A549 (cell line): ENCODE data around the gene FCGR2B. TPM values are rescaled to one million over a fixed set of nuclear protein-coding genes. Genes with fewer than 3 reads are reported as not detected.

Experiments used
- ATAC-seq, 2 experiments: fragments of 200-7000 bp in 1 of 2; fragments of >200 bp in 1 of 2; cut with Nextera tagmentation in 1 of 2; cut with Tn5 transposase in 1 of 2; 3 replicates each; pipeline versions ENCODE4 v1.8.0 to v1.9.1; 2018 to 2020; ENCODE audit warnings: mild to moderate bottlenecking in 1 of 2, moderate library complexity in 1 of 2
- CTCF ChIA-PET: fragments of 300-600 bp; sonication (Branson Sonifier 250); formaldehyde crosslinking; extraction: SDS; loops from one replicate; lab custom pipeline; 2021; ENCODE audit warnings: antibody characterized with exemption, inconsistent platforms; lab: Yijun Ruan, JAX
- POLR2A ChIA-PET: fragments of 350-600 bp; formaldehyde crosslinking; extraction: SDS; loops from one replicate; lab custom pipeline; 2021; ENCODE audit warnings: antibody characterized with exemption, inconsistent platforms; lab: Yijun Ruan, JAX
- DNase-seq, 2 experiments: peaks; one replicate each; pipeline versions ENCODE4 v3.0.0 to v3.0.0-alpha.2; 2011 to 2016; ENCODE audit warnings: low read depth in 1 of 2, low spot score in 1 of 2
- FAIRE-seq: peaks from 2 replicates; lab custom pipeline; 2011; peaks lifted over from hg19 to GRCh38; lab: Jason Lieb, UNC
- H3K27ac ChIP-seq, 2 experiments: fragments of >200 bp; sonication (Bioruptor Twin); formaldehyde crosslinking; 3 replicates each; pipeline ENCODE4 v1.5.1; 2016 to 2017
- H3K4me1 ChIP-seq: fragments of >200 bp; sonication (Bioruptor Twin); formaldehyde crosslinking; 3 replicates; pipeline ENCODE4 v1.6.1; 2016
- H3K4me2 ChIP-seq: fragments of >200 bp; sonication (Bioruptor Twin); formaldehyde crosslinking; 3 replicates; pipeline ENCODE4 v1.6.1; 2016
- H3K4me3 ChIP-seq: fragments of >200 bp; sonication (Bioruptor Twin); formaldehyde crosslinking; 3 replicates; pipeline ENCODE4 v1.5.1; 2016
- H3K9me3 ChIP-seq: fragments of >200 bp; sonication (Bioruptor Twin); formaldehyde crosslinking; 3 replicates; pipeline ENCODE4 v1.6.1; 2016
- CBX2 ChIP-seq: fragments of 200-600 bp; sonication (generic); IDR thresholded peaks from 2 replicates; pipeline ENCODE4 v1.6.1; 2016; ENCODE audit warnings: low read depth, mild to moderate bottlenecking, borderline replicate concordance
- EHMT2 ChIP-seq: fragments of 200-600 bp; sonication (generic); IDR thresholded peaks from 2 replicates; pipeline ENCODE4 v1.6.1; 2016; ENCODE audit warnings: antibody characterized with exemption, low read depth, mild to moderate bottlenecking, moderate library complexity
- EP300 ChIP-seq, 2 experiments: fragments of >200 bp; sonication (Bioruptor Twin); formaldehyde crosslinking; IDR thresholded peaks; 2 replicates in 1 of 2; 3 replicates in 1 of 2; pipeline ENCODE4 v1.6.1; 2016 to 2017
- FOSB ChIP-seq: fragments of 250-450 bp; sonication (Bioruptor Pico); IDR thresholded peaks from 2 replicates; pipeline ENCODE4 v1.5.0; 2020; ENCODE audit warnings: mild to moderate bottlenecking, moderate library complexity
- FOSL2 ChIP-seq, 2 experiments: fragments of 450-650 bp in 1 of 2; fragments of >200 bp in 1 of 2; sonication (Bioruptor Twin) in 1 of 2; formaldehyde crosslinking; IDR thresholded peaks; 2 replicates each; pipeline versions ENCODE4 v1.5.0 to v1.6.1; 2016 to 2020; ENCODE audit warnings: mild to moderate bottlenecking in 1 of 2, moderate library complexity in 1 of 2
- HEYL ChIP-seq: fragments of 250-450 bp; sonication (Bioruptor Pico); IDR thresholded peaks from 2 replicates; pipeline ENCODE4 v1.8.0; 2021; ENCODE audit warnings: mild to moderate bottlenecking, moderate library complexity
- HOXA7 ChIP-seq: fragments of 250-450 bp; sonication (Bioruptor Pico); IDR thresholded peaks from 2 replicates; pipeline ENCODE4 v1.5.0; 2020; ENCODE audit warnings: mild to moderate bottlenecking, moderate library complexity
- HOXB13 ChIP-seq: fragments of 250-450 bp; sonication (Bioruptor Pico); IDR thresholded peaks from 2 replicates; pipeline ENCODE4 v1.5.0; 2020; ENCODE audit warnings: low read depth, mild to moderate bottlenecking, moderate library complexity
- HOXB5 ChIP-seq: fragments of 250-450 bp; sonication (Bioruptor Pico); IDR thresholded peaks from 2 replicates; pipeline ENCODE4 v1.5.0; 2020; ENCODE audit warnings: mild to moderate bottlenecking, moderate library complexity
- JUN ChIP-seq, 2 experiments: fragments of >200 bp; sonication (Bioruptor Twin); formaldehyde crosslinking; IDR thresholded peaks; 2 replicates in 1 of 2; 3 replicates in 1 of 2; pipeline ENCODE4 v1.6.1; 2016 to 2017
- POLR2A ChIP-seq: IDR thresholded peaks from 2 replicates; pipeline ENCODE4 v1.6.1; 2012; ENCODE audit warnings: mild to moderate bottlenecking, low read length
- POLR2AphosphoS2 ChIP-seq: conservative IDR thresholded peaks from 2 replicates; pipeline ENCODE4 v1.6.1; 2012; ENCODE audit warnings: low read length, improper control_type of control experiment, inconsistent platforms
- RARB ChIP-seq: fragments of 250-450 bp; sonication (Bioruptor Pico); IDR thresholded peaks from 2 replicates; pipeline ENCODE4 v1.8.0; 2021; ENCODE audit warnings: mild to moderate bottlenecking, moderate library complexity
- RCOR1 ChIP-seq: fragments of 150-350 bp; IDR thresholded peaks from 2 replicates; pipeline ENCODE4 v1.6.1; 2014; ENCODE audit warnings: antibody characterized with exemption, low read length, low read depth
- RFX5 ChIP-seq: fragments of 450-650 bp; IDR thresholded peaks from 2 replicates; pipeline ENCODE4 v1.7.1; 2014; ENCODE audit warnings: antibody characterized with exemption, mild to moderate bottlenecking, moderate library complexity
- RNF2 ChIP-seq: fragments of 200-600 bp; sonication (generic); IDR thresholded peaks from 2 replicates; pipeline ENCODE4 v1.6.1; 2016; ENCODE audit warnings: low read depth, mild to moderate bottlenecking, antibody characterized with exemption, moderate library complexity, borderline replicate concordance
- TFCP2L1 ChIP-seq: fragments of 250-450 bp; sonication (Bioruptor Pico); IDR thresholded peaks from 2 replicates; pipeline ENCODE4 v1.5.0; 2021; ENCODE audit warnings: mild to moderate bottlenecking
- ZNF302 ChIP-seq: fragments of 250-450 bp; sonication (Bioruptor Pico); IDR thresholded peaks from 2 replicates; pipeline ENCODE4 v1.9.0; 2021; ENCODE audit warnings: inconsistent platforms, mild to moderate bottlenecking, moderate library complexity
- ZSCAN20 ChIP-seq: fragments of 250-450 bp; sonication (Bioruptor Pico); IDR thresholded peaks from 2 replicates; pipeline ENCODE4 v1.8.0; 2022; ENCODE audit warnings: mild to moderate bottlenecking, moderate library complexity
- WGBS: methylation state at CpG from one replicate; pipeline ENCODE4 v1.1.6; 2017; ENCODE audit errors: missing lambda C conversion rate; 5-methylcytosine and 5-hydroxymethylcytosine counted together
- polyA plus RNA-seq, 4 experiments: library from polyadenylated mRNA; depleted of rRNA in 3 of 4; stranded (reverse); fragments of >200 nt; fragmentation: RNase III in 1 of 4; extraction: RNeasy Plus Mini Kit Qiagen cat#74134 plus additional on column Dnase treatment in 1 of 4; gene quantifications; 2 replicates in 3 of 4; 3 replicates in 1 of 4; pipeline ENCODE4 v1.2.3, GENCODE V29; 2011 to 2017
- TF ChIP-seq, protein P1 (sequence below): fragments of 250-450 bp; sonication (Bioruptor Pico); IDR thresholded peaks from 2 replicates; pipeline ENCODE4 v1.5.0; 2021; ENCODE audit warnings: mild to moderate bottlenecking, moderate library complexity, borderline replicate concordance
- TF ChIP-seq, protein P2 (sequence below): fragments of 250-450 bp; sonication (Bioruptor Pico); IDR thresholded peaks from 2 replicates; pipeline ENCODE4 v1.5.0; 2020; ENCODE audit warnings: low read depth, mild to moderate bottlenecking, moderate library complexity
- TF ChIP-seq, protein P3 (sequence below): fragments of 450-650 bp; IDR thresholded peaks from 2 replicates; pipeline ENCODE4 v1.6.1; 2014; ENCODE audit warnings: antibody characterized with exemption
- TF ChIP-seq, protein P4 (sequence below): fragments of >200 bp; sonication (Bioruptor Twin); formaldehyde crosslinking; IDR thresholded peaks from 2 replicates; pipeline ENCODE4 v1.6.1; 2016
- TF ChIP-seq, protein P5 (sequence below): IDR thresholded peaks from 2 replicates; pipeline ENCODE4 v1.6.1; 2012
- TF ChIP-seq, protein P6 (sequence below): fragments of 200-600 bp; sonication (generic); IDR thresholded peaks from 2 replicates; pipeline ENCODE4 v1.6.1; 2016; ENCODE audit warnings: antibody characterized with exemption, mild to moderate bottlenecking, moderate library complexity
- TF ChIP-seq, protein P7 (sequence below): IDR thresholded peaks from 2 replicates; pipeline ENCODE4 v1.6.1; 2012

Gene FCGR2B
- polyA plus RNA-seq, 2 of the 4 experiments (the other 2 are of a cell fraction), result not detected

DNA sequence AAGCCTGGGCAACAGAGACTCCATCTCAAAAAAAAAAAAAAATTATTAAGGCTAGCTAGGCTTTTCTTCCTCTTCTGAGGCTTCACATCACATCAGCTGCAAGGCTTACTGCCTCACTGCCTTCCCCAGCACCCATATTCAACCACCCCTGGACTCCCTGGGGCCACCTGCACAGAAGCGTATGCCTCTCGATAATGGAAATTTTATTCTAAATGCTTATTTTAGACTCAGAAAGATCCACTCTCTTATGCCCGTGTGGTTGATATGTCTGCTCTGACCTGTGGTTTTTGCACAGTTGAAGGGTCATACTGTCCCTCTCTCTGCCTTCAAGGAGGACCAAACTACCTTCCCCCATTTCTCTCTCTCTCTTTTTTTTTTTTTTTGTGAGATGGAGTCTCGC lies 42.6 kb downstream of the FCGR2B start:
- Histone ChIP-seq H3K4me1 (peaks cover 15% of the 10 kb centered on the region; the same call in 2 of the 3 replicates), H3K27ac (no peak overlapping the region), H3K4me3 (no peak overlapping the region)
- ATAC-seq, result no peak
- CTCF ChIA-PET, result interaction anchor here (1.0 to 1.1 kb wide), 2 partner anchors 11 to 21 kb away, joined by 3 read pairs; no protein-coding TSS in a partner anchor
- POLR2A ChIA-PET, result no interaction called here
- WGBS, result 92% methylated on average over 4 of the region's 4 CpGs
- no peak for TF ChIP-seq RFX5
- TF ChIP-seq, protein P1, sequence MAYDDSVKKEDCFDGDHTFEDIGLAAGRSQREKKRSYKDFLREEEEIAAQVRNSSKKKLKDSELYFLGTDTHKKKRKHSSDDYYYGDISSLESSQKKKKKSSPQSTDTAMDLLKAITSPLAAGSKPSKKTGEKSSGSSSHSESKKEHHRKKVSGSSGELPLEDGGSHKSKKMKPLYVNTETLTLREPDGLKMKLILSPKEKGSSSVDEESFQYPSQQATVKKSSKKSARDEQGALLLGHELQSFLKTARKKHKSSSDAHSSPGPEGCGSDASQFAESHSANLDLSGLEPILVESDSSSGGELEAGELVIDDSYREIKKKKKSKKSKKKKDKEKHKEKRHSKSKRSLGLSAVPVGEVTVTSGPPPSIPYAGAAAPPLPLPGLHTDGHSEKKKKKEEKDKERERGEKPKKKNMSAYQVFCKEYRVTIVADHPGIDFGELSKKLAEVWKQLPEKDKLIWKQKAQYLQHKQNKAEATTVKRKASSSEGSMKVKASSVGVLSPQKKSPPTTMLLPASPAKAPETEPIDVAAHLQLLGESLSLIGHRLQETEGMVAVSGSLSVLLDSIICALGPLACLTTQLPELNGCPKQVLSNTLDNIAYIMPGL, result no peak
- no peak for TF ChIP-seq HOXB13 (CRISPR knock-in tag)
- TF ChIP-seq, protein P2, sequence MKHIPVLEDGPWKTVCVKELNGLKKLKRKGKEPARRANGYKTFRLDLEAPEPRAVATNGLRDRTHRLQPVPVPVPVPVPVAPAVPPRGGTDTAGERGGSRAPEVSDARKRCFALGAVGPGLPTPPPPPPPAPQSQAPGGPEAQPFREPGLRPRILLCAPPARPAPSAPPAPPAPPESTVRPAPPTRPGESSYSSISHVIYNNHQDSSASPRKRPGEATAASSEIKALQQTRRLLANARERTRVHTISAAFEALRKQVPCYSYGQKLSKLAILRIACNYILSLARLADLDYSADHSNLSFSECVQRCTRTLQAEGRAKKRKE, result no peak
- TF ChIP-seq POLR2A, result no peak
- no peak for TF ChIP-seq FOSB (CRISPR knock-in tag)
- TF ChIP-seq ZSCAN20 (CRISPR knock-in tag), result no peak
- TF ChIP-seq FOSL2 (IDR thresholded peaks at IDR 0.05), result no peak
- no peak for TF ChIP-seq FOSL2 (CRISPR knock-in tag; IDR thresholded peaks at IDR 0.05)
- TF ChIP-seq RNF2, result no peak
- TF ChIP-seq, all 56 proteins: peak for 0
- H3K4me2 ChIP-seq, result no peak overlapping the region
- no peak for FAIRE-seq
- no peak for DNase-seq
- no peaks in the 10 kb centered on the region for H3K9me3 ChIP-seq

DNA sequence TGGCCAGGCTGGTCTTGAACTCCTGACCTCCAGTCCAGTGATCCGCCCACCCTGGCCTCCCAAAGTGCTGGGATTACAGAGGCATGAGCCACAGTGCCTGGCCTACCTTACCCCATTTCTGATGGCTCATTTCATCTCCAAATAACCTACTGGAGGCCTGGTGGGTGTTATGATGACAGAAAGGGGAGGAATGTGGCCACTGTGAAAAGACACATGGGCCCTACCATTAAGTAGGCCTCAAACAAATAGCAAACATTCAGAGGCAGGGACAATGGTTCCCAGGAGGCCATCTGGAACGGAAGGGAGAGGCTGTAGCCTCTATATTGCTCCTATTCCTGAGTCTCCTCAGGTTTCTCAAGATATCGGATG lies 43.2 kb downstream of the FCGR2B start:
- Histone ChIP-seq H3K27ac (no peak overlapping the region), H3K4me1 (peaks cover 15% of the 10 kb centered on the region; the same call in 2 of the 3 replicates), H3K9me3 (no peaks in the 10 kb centered on the region), H3K4me3 (no peak overlapping the region), H3K4me2 (no peak overlapping the region)
- POLR2A ChIA-PET, result no interaction called here
- DNase-seq, result no peak
- no peak for ATAC-seq
- TF ChIP-seq, protein P3, sequence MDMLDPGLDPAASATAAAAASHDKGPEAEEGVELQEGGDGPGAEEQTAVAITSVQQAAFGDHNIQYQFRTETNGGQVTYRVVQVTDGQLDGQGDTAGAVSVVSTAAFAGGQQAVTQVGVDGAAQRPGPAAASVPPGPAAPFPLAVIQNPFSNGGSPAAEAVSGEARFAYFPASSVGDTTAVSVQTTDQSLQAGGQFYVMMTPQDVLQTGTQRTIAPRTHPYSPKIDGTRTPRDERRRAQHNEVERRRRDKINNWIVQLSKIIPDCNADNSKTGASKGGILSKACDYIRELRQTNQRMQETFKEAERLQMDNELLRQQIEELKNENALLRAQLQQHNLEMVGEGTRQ, result no peak
- TF ChIP-seq, protein P4, sequence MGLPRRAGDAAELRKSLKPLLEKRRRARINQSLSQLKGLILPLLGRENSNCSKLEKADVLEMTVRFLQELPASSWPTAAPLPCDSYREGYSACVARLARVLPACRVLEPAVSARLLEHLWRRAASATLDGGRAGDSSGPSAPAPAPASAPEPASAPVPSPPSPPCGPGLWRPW, result no peak
- TF ChIP-seq FOSL2 (IDR thresholded peaks at IDR 0.05) (no peak), FOSL2 (CRISPR knock-in tag; IDR thresholded peaks at IDR 0.05) (no peak), TFCP2L1 (CRISPR knock-in tag) (no peak), HEYL (CRISPR knock-in tag) (no peak), RCOR1 (no peak), ZSCAN20 (CRISPR knock-in tag) (no peak), EHMT2 (no peak), ZNF302 (CRISPR knock-in tag) (no peak), JUN (IDR thresholded peaks at IDR 0.05) (no peak), HOXB5 (CRISPR knock-in tag) (no peak), CBX2 (no peak), HOXA7 (no peak), EP300 (IDR thresholded peaks at IDR 0.05) (no peak), RARB (CRISPR knock-in tag) (no peak), POLR2AphosphoS2 (no peak)
- TF ChIP-seq, protein P5, sequence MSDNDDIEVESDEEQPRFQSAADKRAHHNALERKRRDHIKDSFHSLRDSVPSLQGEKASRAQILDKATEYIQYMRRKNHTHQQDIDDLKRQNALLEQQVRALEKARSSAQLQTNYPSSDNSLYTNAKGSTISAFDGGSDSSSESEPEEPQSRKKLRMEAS, result no peak
- TF ChIP-seq, protein P1, result no peak
- TF ChIP-seq, protein P6, sequence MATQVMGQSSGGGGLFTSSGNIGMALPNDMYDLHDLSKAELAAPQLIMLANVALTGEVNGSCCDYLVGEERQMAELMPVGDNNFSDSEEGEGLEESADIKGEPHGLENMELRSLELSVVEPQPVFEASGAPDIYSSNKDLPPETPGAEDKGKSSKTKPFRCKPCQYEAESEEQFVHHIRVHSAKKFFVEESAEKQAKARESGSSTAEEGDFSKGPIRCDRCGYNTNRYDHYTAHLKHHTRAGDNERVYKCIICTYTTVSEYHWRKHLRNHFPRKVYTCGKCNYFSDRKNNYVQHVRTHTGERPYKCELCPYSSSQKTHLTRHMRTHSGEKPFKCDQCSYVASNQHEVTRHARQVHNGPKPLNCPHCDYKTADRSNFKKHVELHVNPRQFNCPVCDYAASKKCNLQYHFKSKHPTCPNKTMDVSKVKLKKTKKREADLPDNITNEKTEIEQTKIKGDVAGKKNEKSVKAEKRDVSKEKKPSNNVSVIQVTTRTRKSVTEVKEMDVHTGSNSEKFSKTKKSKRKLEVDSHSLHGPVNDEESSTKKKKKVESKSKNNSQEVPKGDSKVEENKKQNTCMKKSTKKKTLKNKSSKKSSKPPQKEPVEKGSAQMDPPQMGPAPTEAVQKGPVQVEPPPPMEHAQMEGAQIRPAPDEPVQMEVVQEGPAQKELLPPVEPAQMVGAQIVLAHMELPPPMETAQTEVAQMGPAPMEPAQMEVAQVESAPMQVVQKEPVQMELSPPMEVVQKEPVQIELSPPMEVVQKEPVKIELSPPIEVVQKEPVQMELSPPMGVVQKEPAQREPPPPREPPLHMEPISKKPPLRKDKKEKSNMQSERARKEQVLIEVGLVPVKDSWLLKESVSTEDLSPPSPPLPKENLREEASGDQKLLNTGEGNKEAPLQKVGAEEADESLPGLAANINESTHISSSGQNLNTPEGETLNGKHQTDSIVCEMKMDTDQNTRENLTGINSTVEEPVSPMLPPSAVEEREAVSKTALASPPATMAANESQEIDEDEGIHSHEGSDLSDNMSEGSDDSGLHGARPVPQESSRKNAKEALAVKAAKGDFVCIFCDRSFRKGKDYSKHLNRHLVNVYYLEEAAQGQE, result no peak
- TF ChIP-seq, protein P7, sequence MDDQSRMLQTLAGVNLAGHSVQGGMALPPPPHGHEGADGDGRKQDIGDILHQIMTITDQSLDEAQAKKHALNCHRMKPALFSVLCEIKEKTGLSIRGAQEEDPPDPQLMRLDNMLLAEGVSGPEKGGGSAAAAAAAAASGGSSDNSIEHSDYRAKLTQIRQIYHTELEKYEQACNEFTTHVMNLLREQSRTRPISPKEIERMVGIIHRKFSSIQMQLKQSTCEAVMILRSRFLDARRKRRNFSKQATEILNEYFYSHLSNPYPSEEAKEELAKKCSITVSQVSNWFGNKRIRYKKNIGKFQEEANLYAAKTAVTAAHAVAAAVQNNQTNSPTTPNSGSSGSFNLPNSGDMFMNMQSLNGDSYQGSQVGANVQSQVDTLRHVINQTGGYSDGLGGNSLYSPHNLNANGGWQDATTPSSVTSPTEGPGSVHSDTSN, result no peak
- 85% methylated on average over 3 of the region's 3 CpGs for WGBS
- CTCF ChIA-PET, result interaction anchor here (1.1 kb wide), 1 partner anchor 21 kb away, joined by 3 read pairs; no protein-coding TSS in a partner anchor
- no peak for FAIRE-seq
